ENCODE data around the gene CDKN1A. TPM values are rescaled to one million over a fixed set of nuclear protein-coding genes. Genes with fewer than 3 reads are reported as not detected.

CDKN1A gene
- total RNA-seq, 4 donors from 2014 or later = 49.7 to 137 (median 81.7) TPM

GRCh38 chr6:36724514-36725390, 46.2 kb downstream of the CDKN1A start:
- 31 to 40% methylated on average over 7 to 12 of the region's 13 CpGs for WGBS, 2 donors (ENCODE audit: low coverage in 1 of 2)
- H3K27me3 ChIP-seq = no peaks in the 10 kb centered on the region
- H3K36me3 ChIP-seq = no peaks in the 10 kb centered on the region
- ATAC-seq = peak; percentile 50
- no peak overlapping the region for H3K4me3 ChIP-seq
- no peaks in the 10 kb centered on the region for H3K9me3 ChIP-seq
- peak in 3 of 4 experiments; percentile 35 to 59 (median 57) for TF ChIP-seq CTCF (IDR thresholded peaks at IDR 0.05)
- TF ChIP-seq EP300 (IDR thresholded peaks at IDR 0.05) = no peak
- H3K27ac ChIP-seq = no peak overlapping the region
- H3K4me1 ChIP-seq = peaks cover 0 to 6% (median 0%) of the 10 kb centered on the region in 3 donors

GRCh38 chr6:36725581-36725980, 47.1 kb downstream of the CDKN1A start:
- H3K9me3 ChIP-seq = no peaks in the 10 kb centered on the region
- no peaks in the 10 kb centered on the region for H3K36me3 ChIP-seq
- no peak overlapping the region for H3K4me3 ChIP-seq
- no peak overlapping the region for H3K27ac ChIP-seq
- TF ChIP-seq CTCF (IDR thresholded peaks at IDR 0.05) = no peak
- TF ChIP-seq EP300 (IDR thresholded peaks at IDR 0.05) = no peak
- TF ChIP-seq POLR2AphosphoS5 (IDR thresholded peaks at IDR 0.05) = no peak
- no peak for TF ChIP-seq POLR2A (IDR thresholded peaks at IDR 0.05)
- no peaks in the 10 kb centered on the region for H3K27me3 ChIP-seq
- ATAC-seq = no peak
- WGBS, 2 donors (ENCODE audit: low coverage in 1 of 2) = 77 to 100% methylated on average over 1 to 2 of the region's 7 CpGs
- peaks cover 0 to 6% (median 0%) of the 10 kb centered on the region in 3 donors for H3K4me1 ChIP-seq

- no peak for ATAC-seq
- TF ChIP-seq EP300 (IDR thresholded peaks at IDR 0.05) = no peak
- no peak for TF ChIP-seq CTCF (IDR thresholded peaks at IDR 0.05)
- no peak for TF ChIP-seq POLR2AphosphoS5 (IDR thresholded peaks at IDR 0.05)
- TF ChIP-seq POLR2A (IDR thresholded peaks at IDR 0.05) = no peak
- Histone ChIP-seq H3K27me3 (no peaks in the 10 kb centered on the region), H3K9me3 (no peaks in the 10 kb centered on the region), H3K4me3 (no peak overlapping the region), H3K27ac (no peak overlapping the region), H3K36me3 (no peaks in the 10 kb centered on the region), H3K4me1 (peaks cover 0 to 6% (median 0%) of the 10 kb centered on the region in 3 donors)
- WGBS, 2 donors (ENCODE audit: low coverage in 1 of 2) = no CpG with 5 or more reads among the region's 7 CpGs
These were observed 49.0 kb downstream of the CDKN1A start for GRCh38 chr6:36727505-36728021.

GRCh38 chr6:36728289-36729160, 50.0 kb downstream of the CDKN1A start:
- WGBS, 2 donors (ENCODE audit: low coverage in 1 of 2) = 83 to 84% methylated on average over 2 to 5 of the region's 11 CpGs
- Histone ChIP-seq H3K27me3 (no peaks in the 10 kb centered on the region), H3K36me3 (no peaks in the 10 kb centered on the region), H3K27ac (no peak overlapping the region), H3K4me1 (peaks cover 0 to 6% (median 0%) of the 10 kb centered on the region in 3 donors), H3K4me3 (no peak overlapping the region), H3K9me3 (no peaks in the 10 kb centered on the region)
- no peak for ATAC-seq
- TF ChIP-seq POLR2A (IDR thresholded peaks at IDR 0.05) = no peak
- TF ChIP-seq CTCF (IDR thresholded peaks at IDR 0.05) = no peak
- TF ChIP-seq POLR2AphosphoS5 (IDR thresholded peaks at IDR 0.05) = no peak
- TF ChIP-seq EP300 (IDR thresholded peaks at IDR 0.05) = no peak

Measured in gastroesophageal sphincter (tissue), 4 donors.